ENCODE results near the gene OAS2. TPM values are rescaled to one million over a fixed set of nuclear protein-coding genes. Genes with fewer than 3 reads are reported as not detected.

Gene OAS2
- polyA plus RNA-seq, 1 donor from 2014 or later = not detected

- Histone ChIP-seq H2AFZ (ENCODE audit: low read depth, low read length) (no peak overlapping the region), H4K20me1 (ENCODE audit: insufficient read depth) (no peaks in the 10 kb centered on the region), H3K4me3 (ENCODE audit: low read length) (no peak overlapping the region), H3K9ac (ENCODE audit: low read length) (no peak overlapping the region), H3K4me2 (ENCODE audit: low read length) (no peak overlapping the region), H3K79me2 (replicated peaks; ENCODE audit: insufficient read depth, low read length) (no peaks in the 10 kb centered on the region), H3K9me2 (ENCODE audit: insufficient read depth, low read length) (no peaks in the 10 kb centered on the region), H3K27me3 (ENCODE audit: insufficient read depth, low read depth, low read length) (no peaks in the 10 kb centered on the region), H3K36me3 (ENCODE audit: insufficient read depth, low read length) (no peaks in the 10 kb centered on the region), H3K9me3 (ENCODE audit: low read length) (no peaks in the 10 kb centered on the region), H3K27ac (ENCODE audit: low read length) (no peak overlapping the region), H3F3A (ENCODE audit: insufficient read depth, low read length, poor library complexity, severe bottlenecking) (no peaks in the 10 kb centered on the region)
- TF ChIP-seq TAF1 (IDR thresholded peaks at IDR 0.05; ENCODE audit: low read depth) = no peak
- no peak for TF ChIP-seq CTCF (IDR thresholded peaks at IDR 0.05; ENCODE audit: poor library complexity, severe bottlenecking)
- TF ChIP-seq EZH2 (IDR thresholded peaks at IDR 0.05; ENCODE audit: borderline replicate concordance, insufficient read depth, low read length, poor library complexity, severe bottlenecking) = no peak
- TF ChIP-seq REST (IDR thresholded peaks at IDR 0.05; ENCODE audit: borderline replicate concordance) = no peak
- TF ChIP-seq SMC3 (conservative IDR thresholded peaks at IDR 0.05; ENCODE audit: poor library complexity) = no peak
- TF ChIP-seq POLR2AphosphoS5 (IDR thresholded peaks at IDR 0.05) = no peak
- TF ChIP-seq RAD21 (conservative IDR thresholded peaks at IDR 0.05) = no peak
- TF ChIP-seq EP300 (conservative IDR thresholded peaks at IDR 0.05; ENCODE audit: poor library complexity, severe bottlenecking) = no peak
Measured at GRCh38 chr12:113002676-113003075, 24.4 kb downstream of the OAS2 start.

- Histone ChIP-seq H4K20me1 (ENCODE audit: insufficient read depth) (no peaks in the 10 kb centered on the region), H3K27me3 (ENCODE audit: insufficient read depth, low read depth, low read length) (no peaks in the 10 kb centered on the region), H3K27ac (ENCODE audit: low read length) (no peak overlapping the region), H3K9me2 (ENCODE audit: insufficient read depth, low read length) (no peaks in the 10 kb centered on the region), H3K4me2 (ENCODE audit: low read length) (no peak overlapping the region), H3K9me3 (ENCODE audit: low read length) (no peaks in the 10 kb centered on the region), H3K9ac (ENCODE audit: low read length) (no peak overlapping the region), H3F3A (ENCODE audit: insufficient read depth, low read length, poor library complexity, severe bottlenecking) (no peaks in the 10 kb centered on the region), H3K4me3 (ENCODE audit: low read length) (no peak overlapping the region), H3K79me2 (replicated peaks; ENCODE audit: insufficient read depth, low read length) (no peaks in the 10 kb centered on the region), H2AFZ (ENCODE audit: low read depth, low read length) (no peak overlapping the region), H3K36me3 (ENCODE audit: insufficient read depth, low read length) (no peaks in the 10 kb centered on the region)
- TF ChIP-seq POLR2AphosphoS5 (IDR thresholded peaks at IDR 0.05) (no peak), REST (IDR thresholded peaks at IDR 0.05; ENCODE audit: borderline replicate concordance) (no peak), SMC3 (conservative IDR thresholded peaks at IDR 0.05; ENCODE audit: poor library complexity) (no peak), MXI1 (conservative IDR thresholded peaks at IDR 0.05; ENCODE audit: poor library complexity, severe bottlenecking) (no peak), CTCF (IDR thresholded peaks at IDR 0.05; ENCODE audit: poor library complexity, severe bottlenecking) (no peak), EZH2 (IDR thresholded peaks at IDR 0.05; ENCODE audit: borderline replicate concordance, insufficient read depth, low read length, poor library complexity, severe bottlenecking) (no peak), RAD21 (conservative IDR thresholded peaks at IDR 0.05) (no peak), EP300 (conservative IDR thresholded peaks at IDR 0.05; ENCODE audit: poor library complexity, severe bottlenecking) (no peak), TAF1 (IDR thresholded peaks at IDR 0.05; ENCODE audit: low read depth) (no peak)
Measured at GRCh38 chr12:113003636-113004035, 25.3 kb downstream of the OAS2 start.

Data from neural cell (in vitro differentiated cells).